H1 (cell line): ENCODE measurements around the gene CDHR2. TPM values are rescaled to one million over a fixed set of nuclear protein-coding genes. Genes with fewer than 3 reads are reported as not detected.

Source experiments
- ASH2L ChIP-seq: fragments of 200-600, 300-600 bp; sonication (generic); IDR thresholded peaks from one replicate; pipeline ENCODE4 v1.7.1; 2017; ENCODE audit warnings: low read length
- ATF2 ChIP-seq: IDR thresholded peaks from 2 replicates; pipeline ENCODE4 v1.6.1; 2012; ENCODE audit warnings: low read length, inconsistent platforms
- BACH1 ChIP-seq: IDR thresholded peaks from 2 replicates; pipeline ENCODE4 v1.6.1; 2012; ENCODE audit warnings: low read length, improper control_type of control experiment
- CHD1 ChIP-seq: IDR thresholded peaks from 2 replicates; pipeline ENCODE4 v1.6.1; 2012; ENCODE audit warnings: low read depth, low read length, improper control_type of control experiment
- JUN ChIP-seq: IDR thresholded peaks from 2 replicates; pipeline ENCODE4 v1.6.1; 2011; ENCODE audit warnings: low read depth, mild to moderate bottlenecking, improper control_type of control experiment, low read length
- RBBP5 ChIP-seq: IDR thresholded peaks from 2 replicates; pipeline ENCODE4 v1.7.1; 2012; ENCODE audit warnings: low read depth, mild to moderate bottlenecking, inconsistent platforms, low read length, moderate library complexity, borderline replicate concordance
- SIRT6 ChIP-seq: IDR thresholded peaks from one replicate; pipeline ENCODE4 v1.7.1; 2012; ENCODE audit warnings: low read length, inconsistent platforms
- TAF1 ChIP-seq: IDR thresholded peaks from 2 replicates; pipeline ENCODE4 v1.6.1; 2011; ENCODE audit warnings: mild to moderate bottlenecking, low read depth, low read length
- ZNF274 ChIP-seq: IDR thresholded peaks from 2 replicates; pipeline ENCODE4 v1.7.0; 2012; ENCODE audit warnings: low read length, borderline replicate concordance; ENCODE audit errors: extremely low read depth
- polyA plus RNA-seq, 7 experiments: library from polyadenylated mRNA; depleted of rRNA in 3 of 7; stranded (reverse) in 5 of 7; unstranded in 2 of 7; fragments of >200 nt in 5 of 7; fragments of 200-250 nt in 2 of 7; gene quantifications; 1 replicate in 5 of 7; 2 replicates in 1 of 7; 4 replicates in 1 of 7; pipeline versions ENCODE4 v1.2.1 to v1.2.3, GENCODE V29; 2011 to 2013; ENCODE audit warnings: missing spikeins in 2 of 7, mixed read lengths in 2 of 7
- total RNA-seq: library from RNA; stranded (reverse); fragmentation: NEBNext Ultra II Directional; extraction: Animal tissue kit (Norgen Biotek cat#: 25700); gene quantifications from 2 replicates; pipeline ENCODE4 v1.2.1, GENCODE V29; 2021
- TF ChIP-seq, protein P1 (sequence below): fragments of 300-600 bp; sonication (generic); IDR thresholded peaks from 2 replicates; pipeline ENCODE4 v1.7.1; 2012; ENCODE audit warnings: low read length, moderate library complexity, mild to moderate bottlenecking, inconsistent platforms; ENCODE audit not compliant: insufficient replicate concordance

CDHR2 gene
- total and polyA plus RNA-seq, 2 of the 8 experiments (the other 6 are each of a cell fraction or from before 2014, with no cell fraction given): 0.02 to 0.43 TPM

DNA sequence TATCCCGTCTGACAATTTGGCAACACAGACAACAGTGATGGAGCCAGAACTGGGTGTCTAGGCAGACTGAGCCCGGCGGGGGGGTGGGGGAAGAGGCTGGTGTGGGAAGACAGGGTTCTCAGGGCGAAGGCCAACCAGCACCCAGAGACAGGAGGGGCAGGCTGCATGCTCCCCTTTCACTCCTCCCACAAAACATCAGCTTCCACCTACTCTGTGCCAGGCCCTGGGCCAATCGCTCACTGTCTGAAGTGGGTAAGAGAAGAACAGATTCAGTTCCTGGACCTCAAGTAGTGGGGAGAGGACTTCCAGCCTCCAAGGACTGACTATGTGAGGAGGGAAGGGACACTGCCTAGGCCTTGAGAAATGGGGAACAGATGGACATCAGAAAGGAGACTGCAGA lies 78.4 kb downstream of the CDHR2 start (continued):
- TF ChIP-seq, protein P1, sequence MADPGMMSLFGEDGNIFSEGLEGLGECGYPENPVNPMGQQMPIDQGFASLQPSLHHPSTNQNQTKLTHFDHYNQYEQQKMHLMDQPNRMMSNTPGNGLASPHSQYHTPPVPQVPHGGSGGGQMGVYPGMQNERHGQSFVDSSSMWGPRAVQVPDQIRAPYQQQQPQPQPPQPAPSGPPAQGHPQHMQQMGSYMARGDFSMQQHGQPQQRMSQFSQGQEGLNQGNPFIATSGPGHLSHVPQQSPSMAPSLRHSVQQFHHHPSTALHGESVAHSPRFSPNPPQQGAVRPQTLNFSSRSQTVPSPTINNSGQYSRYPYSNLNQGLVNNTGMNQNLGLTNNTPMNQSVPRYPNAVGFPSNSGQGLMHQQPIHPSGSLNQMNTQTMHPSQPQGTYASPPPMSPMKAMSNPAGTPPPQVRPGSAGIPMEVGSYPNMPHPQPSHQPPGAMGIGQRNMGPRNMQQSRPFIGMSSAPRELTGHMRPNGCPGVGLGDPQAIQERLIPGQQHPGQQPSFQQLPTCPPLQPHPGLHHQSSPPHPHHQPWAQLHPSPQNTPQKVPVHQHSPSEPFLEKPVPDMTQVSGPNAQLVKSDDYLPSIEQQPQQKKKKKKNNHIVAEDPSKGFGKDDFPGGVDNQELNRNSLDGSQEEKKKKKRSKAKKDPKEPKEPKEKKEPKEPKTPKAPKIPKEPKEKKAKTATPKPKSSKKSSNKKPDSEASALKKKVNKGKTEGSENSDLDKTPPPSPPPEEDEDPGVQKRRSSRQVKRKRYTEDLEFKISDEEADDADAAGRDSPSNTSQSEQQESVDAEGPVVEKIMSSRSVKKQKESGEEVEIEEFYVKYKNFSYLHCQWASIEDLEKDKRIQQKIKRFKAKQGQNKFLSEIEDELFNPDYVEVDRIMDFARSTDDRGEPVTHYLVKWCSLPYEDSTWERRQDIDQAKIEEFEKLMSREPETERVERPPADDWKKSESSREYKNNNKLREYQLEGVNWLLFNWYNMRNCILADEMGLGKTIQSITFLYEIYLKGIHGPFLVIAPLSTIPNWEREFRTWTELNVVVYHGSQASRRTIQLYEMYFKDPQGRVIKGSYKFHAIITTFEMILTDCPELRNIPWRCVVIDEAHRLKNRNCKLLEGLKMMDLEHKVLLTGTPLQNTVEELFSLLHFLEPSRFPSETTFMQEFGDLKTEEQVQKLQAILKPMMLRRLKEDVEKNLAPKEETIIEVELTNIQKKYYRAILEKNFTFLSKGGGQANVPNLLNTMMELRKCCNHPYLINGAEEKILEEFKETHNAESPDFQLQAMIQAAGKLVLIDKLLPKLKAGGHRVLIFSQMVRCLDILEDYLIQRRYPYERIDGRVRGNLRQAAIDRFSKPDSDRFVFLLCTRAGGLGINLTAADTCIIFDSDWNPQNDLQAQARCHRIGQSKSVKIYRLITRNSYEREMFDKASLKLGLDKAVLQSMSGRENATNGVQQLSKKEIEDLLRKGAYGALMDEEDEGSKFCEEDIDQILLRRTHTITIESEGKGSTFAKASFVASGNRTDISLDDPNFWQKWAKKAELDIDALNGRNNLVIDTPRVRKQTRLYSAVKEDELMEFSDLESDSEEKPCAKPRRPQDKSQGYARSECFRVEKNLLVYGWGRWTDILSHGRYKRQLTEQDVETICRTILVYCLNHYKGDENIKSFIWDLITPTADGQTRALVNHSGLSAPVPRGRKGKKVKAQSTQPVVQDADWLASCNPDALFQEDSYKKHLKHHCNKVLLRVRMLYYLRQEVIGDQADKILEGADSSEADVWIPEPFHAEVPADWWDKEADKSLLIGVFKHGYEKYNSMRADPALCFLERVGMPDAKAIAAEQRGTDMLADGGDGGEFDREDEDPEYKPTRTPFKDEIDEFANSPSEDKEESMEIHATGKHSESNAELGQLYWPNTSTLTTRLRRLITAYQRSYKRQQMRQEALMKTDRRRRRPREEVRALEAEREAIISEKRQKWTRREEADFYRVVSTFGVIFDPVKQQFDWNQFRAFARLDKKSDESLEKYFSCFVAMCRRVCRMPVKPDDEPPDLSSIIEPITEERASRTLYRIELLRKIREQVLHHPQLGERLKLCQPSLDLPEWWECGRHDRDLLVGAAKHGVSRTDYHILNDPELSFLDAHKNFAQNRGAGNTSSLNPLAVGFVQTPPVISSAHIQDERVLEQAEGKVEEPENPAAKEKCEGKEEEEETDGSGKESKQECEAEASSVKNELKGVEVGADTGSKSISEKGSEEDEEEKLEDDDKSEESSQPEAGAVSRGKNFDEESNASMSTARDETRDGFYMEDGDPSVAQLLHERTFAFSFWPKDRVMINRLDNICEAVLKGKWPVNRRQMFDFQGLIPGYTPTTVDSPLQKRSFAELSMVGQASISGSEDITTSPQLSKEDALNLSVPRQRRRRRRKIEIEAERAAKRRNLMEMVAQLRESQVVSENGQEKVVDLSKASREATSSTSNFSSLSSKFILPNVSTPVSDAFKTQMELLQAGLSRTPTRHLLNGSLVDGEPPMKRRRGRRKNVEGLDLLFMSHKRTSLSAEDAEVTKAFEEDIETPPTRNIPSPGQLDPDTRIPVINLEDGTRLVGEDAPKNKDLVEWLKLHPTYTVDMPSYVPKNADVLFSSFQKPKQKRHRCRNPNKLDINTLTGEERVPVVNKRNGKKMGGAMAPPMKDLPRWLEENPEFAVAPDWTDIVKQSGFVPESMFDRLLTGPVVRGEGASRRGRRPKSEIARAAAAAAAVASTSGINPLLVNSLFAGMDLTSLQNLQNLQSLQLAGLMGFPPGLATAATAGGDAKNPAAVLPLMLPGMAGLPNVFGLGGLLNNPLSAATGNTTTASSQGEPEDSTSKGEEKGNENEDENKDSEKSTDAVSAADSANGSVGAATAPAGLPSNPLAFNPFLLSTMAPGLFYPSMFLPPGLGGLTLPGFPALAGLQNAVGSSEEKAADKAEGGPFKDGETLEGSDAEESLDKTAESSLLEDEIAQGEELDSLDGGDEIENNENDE: no peak
- TF ChIP-seq TAF1 (no peak), RBBP5 (no peak), ATF2 (no peak), SIRT6 (no peak), ASH2L (no peak), BACH1 (no peak), JUN (no peak), CHD1 (no peak), ZNF274 (no peak)
